Brain microvascular endothelial cell (primary cell): ENCODE measurements around the gene VAX1.
A peak's percentile ranks its signal among the peaks of the same experiment; 100 is the strongest.
"Not testable (repeated sequence)": the region's sequence is repeated elsewhere in the genome, so short reads cannot be mapped to it uniquely, and the experiment has no call there.

Experiments
- DNase-seq: peaks from one replicate; pipeline ENCODE4 v3.0.0-alpha.2; 2020
- H3K27ac ChIP-seq: fragments of 250-450 bp; sonication (Bioruptor Pico); 2 replicates; pipeline ENCODE4 v1.5.1; 2020; ENCODE audit warnings: mild to moderate bottlenecking, moderate library complexity
- H3K27me3 ChIP-seq: fragments of 250-450 bp; sonication (Bioruptor Pico); replicated peaks from 2 replicates; pipeline ENCODE4 v1.5.1; 2020; ENCODE audit warnings: mild to moderate bottlenecking
- H3K36me3 ChIP-seq: fragments of 250-450 bp; sonication (Bioruptor Pico); replicated peaks from 2 replicates; pipeline ENCODE4 v1.5.1; 2020; ENCODE audit warnings: mild to moderate bottlenecking
- H3K4me3 ChIP-seq: 2 replicates; pipeline ENCODE4 v1.5.1; 2011; ENCODE audit warnings: low read depth, mild to moderate bottlenecking, control low read depth, low read length, moderate library complexity
- in situ Hi-C: cut with HindIII; loops from 2 replicates; pipeline ENCODE4 v1.10.0; 2017; ENCODE audit warnings: low sequenced_read_pairs, low pct_ligation_motif_present
- TF ChIP-seq, protein P1 (sequence below): IDR thresholded peaks from 2 replicates; pipeline ENCODE4 v1.5.1; 2011; ENCODE audit warnings: low read depth, mild to moderate bottlenecking, moderate library complexity, low read length, control low read depth, inconsistent platforms; ENCODE audit errors: missing control alignments

The VAX1 gene

DNA sequence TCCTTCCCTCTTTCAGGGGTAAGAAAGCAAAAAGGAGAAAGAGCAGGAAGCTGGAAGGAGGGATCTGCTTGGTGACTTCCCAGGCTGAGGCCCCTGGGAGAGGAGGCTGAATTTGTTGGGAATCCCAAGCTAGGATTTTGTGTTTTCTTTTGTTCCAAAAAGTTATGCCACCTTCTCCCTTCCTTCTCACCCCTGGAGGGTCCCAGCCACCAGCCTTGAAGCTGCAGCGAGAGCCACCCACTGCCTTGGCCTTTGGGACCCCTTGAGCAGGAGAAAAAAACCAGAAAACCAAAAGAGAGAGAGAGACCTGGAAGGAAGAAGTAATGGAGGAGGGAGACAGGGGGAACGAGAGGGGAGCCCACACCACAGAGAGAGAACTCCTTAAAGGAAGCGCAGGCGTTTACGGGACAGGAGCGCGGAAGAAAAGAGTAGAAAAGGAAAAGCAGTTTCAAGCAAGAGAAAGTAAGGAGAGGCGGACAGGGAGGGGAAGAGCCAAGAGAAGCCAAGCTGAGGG is 7.2 kb downstream of the VAX1 start:
- H3K27ac ChIP-seq: no peak overlapping the region
- in situ Hi-C loops: no loop called here
- TF ChIP-seq, protein P1, sequence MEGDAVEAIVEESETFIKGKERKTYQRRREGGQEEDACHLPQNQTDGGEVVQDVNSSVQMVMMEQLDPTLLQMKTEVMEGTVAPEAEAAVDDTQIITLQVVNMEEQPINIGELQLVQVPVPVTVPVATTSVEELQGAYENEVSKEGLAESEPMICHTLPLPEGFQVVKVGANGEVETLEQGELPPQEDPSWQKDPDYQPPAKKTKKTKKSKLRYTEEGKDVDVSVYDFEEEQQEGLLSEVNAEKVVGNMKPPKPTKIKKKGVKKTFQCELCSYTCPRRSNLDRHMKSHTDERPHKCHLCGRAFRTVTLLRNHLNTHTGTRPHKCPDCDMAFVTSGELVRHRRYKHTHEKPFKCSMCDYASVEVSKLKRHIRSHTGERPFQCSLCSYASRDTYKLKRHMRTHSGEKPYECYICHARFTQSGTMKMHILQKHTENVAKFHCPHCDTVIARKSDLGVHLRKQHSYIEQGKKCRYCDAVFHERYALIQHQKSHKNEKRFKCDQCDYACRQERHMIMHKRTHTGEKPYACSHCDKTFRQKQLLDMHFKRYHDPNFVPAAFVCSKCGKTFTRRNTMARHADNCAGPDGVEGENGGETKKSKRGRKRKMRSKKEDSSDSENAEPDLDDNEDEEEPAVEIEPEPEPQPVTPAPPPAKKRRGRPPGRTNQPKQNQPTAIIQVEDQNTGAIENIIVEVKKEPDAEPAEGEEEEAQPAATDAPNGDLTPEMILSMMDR: no peak
- no peak for DNase-seq
- H3K4me3 ChIP-seq: no peak overlapping the region
- peaks cover 70% of the 10 kb centered on the region for H3K27me3 ChIP-seq
- H3K36me3 ChIP-seq: no peaks in the 10 kb centered on the region

DNA sequence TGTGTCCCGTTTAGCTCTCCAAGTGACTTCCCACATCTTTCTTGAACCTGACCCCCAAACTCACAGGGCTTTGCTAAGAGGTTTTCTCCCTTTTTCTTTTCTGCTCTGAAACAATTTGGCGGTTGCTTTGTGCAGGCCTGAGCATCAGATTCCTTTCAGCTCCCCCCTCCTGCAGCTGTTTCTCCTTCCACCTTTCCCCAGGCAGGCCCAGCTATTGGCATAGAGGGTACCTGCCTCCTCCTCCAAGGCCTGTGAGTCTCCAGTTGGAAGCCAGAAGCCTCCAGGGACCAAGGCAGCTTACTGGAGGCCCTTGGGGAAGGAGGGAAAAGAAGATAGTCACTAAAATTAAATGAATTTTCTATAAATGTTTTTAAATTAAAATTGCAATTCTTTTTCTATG is 7.7 kb downstream of the VAX1 start:
- peaks cover 65% of the 10 kb centered on the region for H3K27me3 ChIP-seq
- no peak overlapping the region for H3K4me3 ChIP-seq
- H3K27ac ChIP-seq: no peak overlapping the region
- no peak for DNase-seq
- in situ Hi-C loops: no loop called here
- H3K36me3 ChIP-seq: no peaks in the 10 kb centered on the region
- TF ChIP-seq, protein P1: no peak

DNA sequence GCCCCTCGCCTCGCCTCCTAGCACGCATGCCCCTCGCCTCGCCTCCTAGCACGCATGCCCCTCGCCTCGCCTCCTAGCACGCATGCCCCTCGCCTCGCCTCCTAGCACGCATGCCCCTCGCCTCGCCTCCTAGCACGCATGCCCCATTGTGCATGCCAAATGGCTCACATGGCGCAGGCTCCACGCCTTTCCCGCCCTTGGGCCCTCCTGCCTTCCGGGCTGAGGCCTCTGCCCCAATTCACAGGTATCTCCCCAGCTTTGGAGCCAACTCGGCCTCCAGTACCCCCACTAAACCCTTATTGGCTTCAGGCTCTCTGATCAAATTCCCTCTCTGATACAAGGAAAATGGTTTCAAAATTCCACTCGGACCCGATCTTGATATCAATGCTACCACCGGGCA is 11.4 kb downstream of the VAX1 start:
- H3K4me3 ChIP-seq, H3K27ac ChIP-seq, H3K36me3 ChIP-seq, DNase-seq, in situ Hi-C loops: not testable (repeated sequence)
- peaks cover 32% of the 10 kb centered on the region for H3K27me3 ChIP-seq

DNA sequence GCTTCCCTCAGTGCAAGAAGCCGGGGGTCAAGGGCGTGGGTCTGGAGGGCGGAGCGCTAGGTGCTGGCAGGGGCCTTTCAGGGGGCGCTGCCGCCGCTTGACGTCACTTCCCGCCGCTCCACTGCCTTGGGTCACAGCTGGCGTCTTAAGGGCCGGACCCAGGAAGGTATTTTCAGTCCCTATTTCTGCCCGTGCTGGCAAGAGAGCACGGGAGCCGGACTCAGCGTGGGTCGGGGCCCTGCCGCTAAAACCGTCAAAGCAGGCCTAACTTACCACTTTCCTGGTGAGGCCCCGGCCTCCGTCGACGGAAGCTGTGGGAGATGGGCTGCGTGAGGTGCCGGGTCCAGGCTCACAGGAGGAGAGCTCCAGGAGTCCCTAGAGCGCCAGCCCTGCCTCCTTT is 12.0 kb downstream of the VAX1 start:
- TF ChIP-seq, protein P1: no peak
- H3K36me3 ChIP-seq: no peaks in the 10 kb centered on the region
- no peak overlapping the region for H3K27ac ChIP-seq
- no peak for DNase-seq
- in situ Hi-C loops: no loop called here
- no peak overlapping the region for H3K4me3 ChIP-seq
- H3K27me3 ChIP-seq: peaks cover 26% of the 10 kb centered on the region

DNA sequence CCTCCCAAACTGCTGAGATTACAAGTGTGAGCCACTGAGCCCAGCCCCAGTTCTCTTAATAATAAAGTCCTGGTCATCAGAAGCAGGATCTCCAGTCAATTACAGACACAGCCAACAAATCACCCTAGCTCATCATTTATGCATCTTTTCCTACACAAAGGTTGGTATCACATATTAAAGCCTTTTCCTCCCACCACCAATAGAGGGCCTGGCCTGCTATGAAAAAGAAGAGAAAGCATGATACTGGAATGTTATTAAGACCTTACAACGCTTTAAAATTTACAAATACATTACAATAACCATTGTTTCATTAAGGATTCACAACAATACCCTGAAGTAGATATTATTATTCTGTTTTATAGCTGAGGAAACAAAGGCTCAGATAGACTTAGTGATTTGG is 25.9 kb downstream of the VAX1 start:
- no peak for DNase-seq
- H3K27ac ChIP-seq: no peak overlapping the region
- no peaks in the 10 kb centered on the region for H3K27me3 ChIP-seq
- in situ Hi-C loops: no loop called here
- H3K4me3 ChIP-seq: no peak overlapping the region
- H3K36me3 ChIP-seq: no peaks in the 10 kb centered on the region
- TF ChIP-seq, protein P1: peak; percentile 31

DNA sequence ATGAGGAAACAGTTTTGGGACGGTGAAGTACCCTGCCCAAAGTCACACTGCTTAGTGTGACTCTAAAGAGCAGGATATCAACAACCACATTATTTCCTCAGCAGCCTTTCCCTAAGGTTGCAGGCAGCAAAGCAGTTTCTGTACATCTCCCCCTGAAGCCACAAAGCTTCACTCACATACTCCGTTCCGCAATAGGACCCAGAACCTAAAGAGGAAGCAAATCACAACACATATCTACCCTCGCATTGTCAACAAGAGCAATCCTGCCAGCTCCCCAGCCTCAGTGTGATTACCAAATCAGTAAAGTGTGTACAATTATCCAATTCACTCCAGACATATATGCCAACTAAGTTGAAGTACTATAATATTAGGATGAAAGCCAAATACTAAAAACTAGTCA is 30.8 kb downstream of the VAX1 start:
- Histone ChIP-seq H3K27ac (no peak overlapping the region), H3K4me3 (no peak overlapping the region), H3K27me3 (no peaks in the 10 kb centered on the region), H3K36me3 (no peaks in the 10 kb centered on the region)
- in situ Hi-C loops: no loop called here
- TF ChIP-seq, protein P1: no peak
- DNase-seq: no peak
